GM18909 (cell line): ENCODE results near the gene INPP4A.

ENCODE experiments used
- ATAC-seq: cut with Tn5 transposase; IDR thresholded peaks from one replicate; pipeline ENCODE4 v1.9.1; 2021; ENCODE audit warnings: mild to moderate bottlenecking; ENCODE audit not compliant: unreplicated experiment, poor library complexity

The INPP4A gene

GRCh38 chr2:98458667-98459380 lies 14.2 kb downstream of the INPP4A start:
- no peak for ATAC-seq

GRCh38 chr2:98459496-98460175 lies 15.0 kb downstream of the INPP4A start:
- ATAC-seq = peak; percentile 26

DNA sequence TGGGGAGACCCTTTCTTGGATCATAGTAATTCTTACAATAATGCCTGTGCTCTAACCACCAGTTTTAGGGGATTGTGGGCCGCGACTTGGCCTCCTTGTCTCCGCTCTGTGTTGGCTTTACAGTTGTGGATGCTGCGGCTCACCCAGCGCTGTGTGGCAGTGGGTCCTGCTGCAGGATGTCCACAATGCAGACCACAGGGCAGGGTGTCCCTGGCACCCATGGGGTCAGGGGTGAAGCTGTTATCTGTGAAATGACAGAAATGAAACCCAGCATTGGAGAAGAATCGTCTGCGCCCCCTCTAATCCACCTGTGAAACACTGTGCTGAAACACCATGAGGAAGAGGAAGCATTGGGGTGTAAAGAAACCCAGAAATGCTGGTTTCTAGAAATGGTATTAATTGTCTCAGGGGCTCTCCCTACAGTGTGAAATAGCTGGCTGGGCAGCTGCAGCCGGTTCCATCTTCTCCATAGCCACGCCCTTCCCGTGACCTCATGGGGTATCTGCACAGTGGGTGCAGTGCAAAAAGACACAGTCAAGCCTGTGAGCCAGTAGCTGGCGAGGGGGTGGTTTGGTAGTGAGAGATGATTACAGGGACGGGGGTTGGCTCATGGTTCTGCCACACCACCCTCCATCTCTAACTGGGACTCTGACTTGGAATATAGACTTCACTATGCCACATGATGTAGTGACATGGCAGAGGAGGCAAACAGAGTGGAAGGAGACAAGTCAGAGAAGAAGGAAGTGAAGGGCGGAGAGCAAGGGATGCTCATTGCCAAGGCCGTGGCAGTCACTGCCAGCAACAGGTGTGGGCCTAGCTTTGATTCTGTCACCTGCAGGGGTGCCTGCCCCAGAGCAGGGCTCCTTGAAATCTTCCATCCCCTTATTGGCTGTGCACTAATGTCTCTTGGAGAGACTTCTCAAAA lies 16.2 kb downstream of the INPP4A start:
- ATAC-seq = peak; percentile 67

- no peak for ATAC-seq
These were observed 16.9 kb downstream of the INPP4A start for GRCh38 chr2:98461498-98462049.

DNA sequence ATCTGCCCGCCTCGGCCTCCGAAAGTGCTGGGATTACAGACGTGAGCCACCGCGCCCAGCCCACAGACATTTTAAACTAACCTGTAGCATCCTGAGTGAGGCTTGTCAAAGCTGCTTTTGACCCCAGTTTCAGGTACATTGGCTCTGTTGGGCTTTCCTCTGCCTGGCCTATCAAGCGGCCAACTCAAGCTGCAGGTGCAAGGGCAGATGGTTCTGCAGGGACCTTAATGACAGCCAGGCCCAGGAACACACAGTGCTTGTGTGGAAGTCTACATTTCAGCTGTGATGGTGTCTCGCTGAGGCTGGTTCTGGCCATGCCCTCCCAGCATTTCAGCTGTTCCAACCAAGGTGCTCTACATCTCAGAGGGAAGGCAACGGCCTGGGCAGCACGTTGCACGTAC lies 18.4 kb downstream of the INPP4A start:
- no peak for ATAC-seq

DNA sequence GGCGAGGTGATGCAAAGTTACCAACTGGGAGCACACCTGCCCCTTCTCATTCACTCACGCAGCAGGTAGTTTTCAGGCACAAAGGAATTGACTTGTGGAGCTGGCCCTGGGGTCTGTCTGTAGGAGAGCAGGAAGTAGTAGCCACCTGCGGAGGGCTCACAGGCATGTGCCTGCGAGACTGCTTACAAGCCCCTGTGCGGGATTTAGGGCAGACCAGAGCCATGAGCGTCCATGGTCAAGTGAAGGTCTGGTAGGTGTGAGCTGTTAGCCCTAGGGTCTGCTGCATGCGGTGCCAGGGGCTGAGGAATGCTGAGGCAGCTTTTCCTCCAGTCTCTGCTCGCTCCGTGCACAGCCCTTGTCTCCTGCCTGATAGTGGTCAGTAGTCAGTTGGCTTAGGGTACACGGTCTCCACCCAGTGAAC lies 18.9 kb downstream of the INPP4A start:
- ATAC-seq = no peak

DNA sequence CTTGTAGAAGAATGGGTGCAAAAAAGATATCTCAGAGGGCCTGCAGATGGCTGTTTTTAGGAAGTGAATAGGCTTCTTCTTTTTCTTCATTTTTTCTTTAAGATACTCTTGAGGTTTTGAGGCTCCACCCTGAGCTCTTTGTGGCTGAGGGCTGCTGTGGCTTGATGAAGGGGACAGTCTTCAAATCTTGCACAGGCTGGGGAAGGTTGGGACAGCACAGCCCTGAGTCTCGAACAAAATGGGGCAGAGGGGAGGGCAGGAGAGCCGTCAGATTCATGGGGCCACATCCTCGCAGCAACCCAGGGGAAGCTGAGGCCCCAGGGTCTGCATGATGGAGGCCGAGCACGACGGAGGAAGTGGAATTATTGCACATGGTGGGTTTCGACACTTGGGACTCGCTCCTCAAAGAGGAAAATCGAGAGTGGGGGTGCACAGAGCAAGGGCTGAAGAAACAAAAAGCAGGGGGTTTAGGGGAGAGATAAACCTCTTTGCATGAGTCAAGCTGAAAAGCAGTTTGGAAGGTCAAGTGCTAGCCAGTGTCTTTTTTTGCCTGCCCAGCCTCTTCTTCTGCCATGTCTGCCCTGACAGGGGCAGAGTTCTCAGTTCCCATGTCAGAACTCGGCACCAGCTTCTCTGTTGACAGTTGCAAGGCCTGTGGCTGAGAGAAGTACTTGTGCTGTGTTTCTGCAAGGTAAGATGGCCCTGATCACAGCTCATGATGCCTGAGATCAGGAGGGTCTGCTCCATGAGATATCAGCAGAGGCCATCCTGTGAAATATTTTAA lies 19.5 kb downstream of the INPP4A start:
- no peak for ATAC-seq

DNA sequence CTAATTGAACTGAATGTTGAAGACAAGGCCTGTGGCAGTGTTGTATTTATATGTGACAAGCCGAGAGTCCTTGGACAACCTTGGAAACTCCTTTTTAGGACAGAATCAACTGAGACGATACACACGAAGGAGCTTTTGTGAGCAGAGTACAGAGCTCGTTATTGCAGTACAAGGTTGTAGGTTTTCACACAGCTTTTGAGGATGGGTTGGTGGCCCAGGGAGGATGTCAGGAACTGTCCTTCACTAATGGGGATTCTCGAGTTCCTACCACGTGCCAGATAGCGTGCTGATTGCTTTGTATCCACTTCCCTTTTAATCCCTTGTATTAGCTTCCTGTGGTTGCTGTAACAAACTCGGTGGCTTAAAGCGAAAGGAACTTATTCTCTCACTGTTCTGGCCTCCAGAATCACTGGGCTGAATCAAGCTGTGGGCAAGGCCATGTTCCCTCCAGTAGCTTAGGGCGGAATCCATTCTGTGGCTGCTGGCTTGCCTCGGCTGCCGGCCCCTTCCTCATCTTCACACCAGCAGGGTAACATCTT lies 20.2 kb downstream of the INPP4A start:
- peak; percentile 40 for ATAC-seq

DNA sequence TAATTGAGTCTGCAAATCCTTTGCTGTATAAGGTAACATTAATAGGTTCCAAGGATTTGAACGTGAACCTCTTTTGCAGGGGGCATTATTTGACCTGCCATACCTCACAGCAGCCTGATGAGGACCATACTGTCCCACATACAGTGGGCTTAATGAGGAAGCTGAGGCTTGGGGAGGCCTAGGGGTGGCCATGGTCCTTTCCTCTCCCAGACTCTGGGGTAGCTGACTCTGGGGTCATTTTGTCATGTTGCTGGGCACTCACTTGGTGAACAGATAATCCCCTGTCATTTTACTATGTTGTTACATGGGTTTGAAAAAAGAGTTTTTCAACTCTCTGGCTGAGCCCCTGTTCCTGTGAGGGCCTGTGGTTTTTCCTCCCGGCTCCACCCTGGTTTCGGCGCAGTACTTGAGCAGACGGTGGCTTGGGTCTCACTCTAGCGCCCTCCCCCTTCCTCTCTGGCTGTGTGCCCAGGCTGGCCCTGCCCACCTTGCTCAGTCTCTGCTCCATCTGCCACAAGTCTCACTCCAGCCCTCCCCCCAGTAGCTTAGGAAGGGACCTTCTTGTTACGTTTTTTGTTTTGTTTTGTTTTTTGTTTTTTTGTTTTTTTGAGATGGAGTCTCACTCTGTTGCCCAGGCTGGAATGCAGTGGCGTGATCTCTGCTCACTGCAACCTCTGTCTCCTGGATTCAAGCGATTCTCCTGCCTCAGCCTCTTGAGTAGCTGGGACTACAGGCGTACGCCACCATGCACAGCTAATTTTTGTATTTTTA lies 21.0 kb downstream of the INPP4A start:
- ATAC-seq = peak; percentile 47

- ATAC-seq = no peak
These were observed 22.5 kb downstream of the INPP4A start for GRCh38 chr2:98467082-98467536.

- no peak for ATAC-seq
These were observed 23.0 kb downstream of the INPP4A start for GRCh38 chr2:98467652-98468051.

DNA sequence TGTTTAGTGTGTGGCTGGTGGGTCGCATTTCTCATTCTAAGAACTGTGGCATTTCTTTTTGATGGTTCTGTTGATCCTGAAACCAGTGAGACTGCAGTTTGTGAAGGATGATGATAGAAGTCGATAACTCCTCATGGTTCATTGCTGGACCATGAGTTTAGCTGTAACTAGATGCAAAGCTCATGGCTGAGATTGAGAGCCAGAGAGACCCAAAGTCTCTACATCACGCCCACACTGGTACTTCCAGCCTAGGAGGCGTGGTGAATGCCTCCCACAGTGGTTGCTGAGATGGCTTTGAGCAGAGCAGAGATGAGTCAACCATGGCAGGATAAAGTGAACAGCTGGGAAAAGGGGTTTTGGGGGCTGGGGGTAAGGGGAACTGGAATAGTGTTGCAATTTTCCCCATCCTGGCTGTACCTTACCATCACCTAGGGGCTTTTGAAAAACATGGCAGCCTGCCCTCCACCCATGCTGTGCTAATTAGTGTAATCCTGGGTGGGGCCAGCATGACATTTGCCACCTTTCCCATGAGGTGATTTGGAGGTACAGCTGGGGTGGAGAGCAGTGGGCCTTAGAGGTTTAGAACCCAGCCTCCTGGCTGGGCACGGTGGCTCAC lies 24.1 kb downstream of the INPP4A start:
- ATAC-seq = no peak

GRCh38 chr2:98469862-98470544 lies 25.3 kb downstream of the INPP4A start:
- ATAC-seq = no peak

DNA sequence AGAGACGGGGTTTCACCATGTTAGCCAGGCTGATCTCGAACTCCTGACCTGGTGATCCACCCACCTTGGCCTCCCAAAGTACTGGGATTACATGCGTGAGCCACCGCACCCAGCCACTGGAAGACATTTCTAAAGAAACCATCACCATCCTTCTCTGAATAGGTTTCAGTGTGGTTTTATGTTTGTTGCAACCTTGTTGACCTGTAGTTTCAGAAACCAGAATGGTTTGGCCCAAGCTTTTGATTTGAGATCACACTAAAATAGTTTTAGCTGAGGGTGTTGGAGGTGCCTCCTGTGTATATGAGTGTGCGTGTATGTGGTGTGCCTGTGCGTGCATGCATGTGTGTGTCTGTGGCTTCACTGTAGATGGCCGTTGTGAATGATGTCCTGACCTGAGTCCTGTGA lies 26.2 kb downstream of the INPP4A start:
- ATAC-seq = no peak

- no peak for ATAC-seq
These were observed 26.9 kb downstream of the INPP4A start for GRCh38 chr2:98471402-98472131.

GRCh38 chr2:98472132-98472650 lies 27.5 kb downstream of the INPP4A start:
- no peak for ATAC-seq
